ENCODE measurements around the gene TCEA2.
"Not testable (repeated sequence)": the region's sequence is repeated elsewhere in the genome, so short reads cannot be mapped to it uniquely, and the experiment has no call there.

Gene TCEA2

GRCh38 chr20:64111841-64112641 is 49.0 kb downstream of the TCEA2 start:
- DNase-seq: no peak

- no peak for DNase-seq
These were observed 49.9 kb downstream of the TCEA2 start for GRCh38 chr20:64112691-64113443.

- DNase-seq: no peak
These were observed 50.4 kb downstream of the TCEA2 start for GRCh38 chr20:64113444-64113775.

- no peak for DNase-seq
These were observed 50.9 kb downstream of the TCEA2 start for GRCh38 chr20:64113796-64114355.

GRCh38 chr20:64114356-64114971 is 51.5 kb downstream of the TCEA2 start:
- DNase-seq: no peak

GRCh38 chr20:64115171-64115911 is 52.3 kb downstream of the TCEA2 start:
- no peak for DNase-seq

- DNase-seq: no peak
These were observed 53.0 kb downstream of the TCEA2 start for GRCh38 chr20:64116016-64116415.

GRCh38 chr20:64116541-64117431 is 53.8 kb downstream of the TCEA2 start:
- no peak for DNase-seq

GRCh38 chr20:64117432-64117777 is 54.4 kb downstream of the TCEA2 start:
- not testable (repeated sequence) for DNase-seq

GRCh38 chr20:64119301-64119680 is 56.3 kb downstream of the TCEA2 start:
- no peak for DNase-seq

- no peak for DNase-seq
These were observed 56.8 kb downstream of the TCEA2 start for GRCh38 chr20:64119681-64120341.

- DNase-seq: no peak
These were observed 58.6 kb downstream of the TCEA2 start for GRCh38 chr20:64121586-64121985.

Measured in activated effector memory CD4-positive, alpha-beta T cell treated with Interleukin-2 at 50 U/mL for 16 hours (primary cell).